H1 (cell line): ENCODE measurements around the gene TAS1R3. TPM values are rescaled to one million over a fixed set of nuclear protein-coding genes. Genes with fewer than 3 reads are reported as not detected.

ENCODE experiments used
- CTCF ChIA-PET: fragments of 300-600 bp; sonication (Branson Sonifier 250); formaldehyde crosslinking; loops from one replicate; lab custom pipeline; 2021; ENCODE audit not compliant: partially characterized antibody; lab: Charles Lee
- POLR2A ChIA-PET: fragments of 300-600 bp; sonication (Branson Sonifier 250); formaldehyde crosslinking; loops from one replicate; lab custom pipeline; 2021; ENCODE audit warnings: inconsistent platforms; ENCODE audit not compliant: partially characterized antibody; lab: Charles Lee
- DNase-seq, 2 experiments: peaks; one replicate each; pipeline versions ENCODE4 v3.0.0 to v3.0.0-alpha.2; 2010 to 2022; ENCODE audit warnings: low spot score in 2 of 2, low read depth in 1 of 2, mixed read lengths in 1 of 2
- FAIRE-seq: peaks from 2 replicates; lab custom pipeline; 2011; peaks lifted over from hg19 to GRCh38; lab: Jason Lieb, UNC
- H2AFZ ChIP-seq: 2 replicates; pipeline ENCODE4 v1.8.1; 2012; ENCODE audit warnings: low read length, inconsistent platforms
- H2AK5ac ChIP-seq: 2 replicates; pipeline ENCODE4 v1.6.1; 2013; ENCODE audit warnings: low read depth, low read length
- H2BK120ac ChIP-seq: replicated peaks from 2 replicates; pipeline ENCODE3; 2013; ENCODE audit warnings: low read depth, low read length, inconsistent platforms
- H2BK12ac ChIP-seq: 2 replicates; pipeline ENCODE4 v1.6.1; 2013; ENCODE audit warnings: low read depth, low read length
- H2BK15ac ChIP-seq: 2 replicates; pipeline ENCODE4 v1.6.1; 2013; ENCODE audit warnings: low read length
- H2BK20ac ChIP-seq: 2 replicates; pipeline ENCODE4 v1.6.1; 2013; ENCODE audit warnings: low read length
- H2BK5ac ChIP-seq: 2 replicates; pipeline ENCODE4 v1.6.1; 2013; ENCODE audit warnings: low read depth, low read length
- H3K14ac ChIP-seq: 2 replicates; pipeline ENCODE4 v1.6.1; 2013; ENCODE audit warnings: inconsistent platforms; ENCODE audit not compliant: insufficient read length
- H3K18ac ChIP-seq: 2 replicates; pipeline ENCODE4 v1.6.1; 2013; ENCODE audit warnings: low read length; ENCODE audit errors: extremely low read depth
- H3K23ac ChIP-seq: 2 replicates; pipeline ENCODE4 v1.6.1; 2013; ENCODE audit warnings: inconsistent platforms; ENCODE audit not compliant: insufficient read length
- H3K23me2 ChIP-seq: 2 replicates; pipeline ENCODE4 v1.6.1; 2013; ENCODE audit warnings: low read depth, low read length
- H3K27ac ChIP-seq: 2 replicates; pipeline ENCODE4 v1.6.1; 2011; ENCODE audit warnings: low read depth, low read length, inconsistent platforms
- H3K27me3 ChIP-seq, 4 experiments: replicated peaks in 1 of 4; 1 replicate in 1 of 4; 2 replicates in 3 of 4; pipeline versions ENCODE4 v1.6.1 to v1.8.1; 2011 to 2013; ENCODE audit warnings: low read length in 3 of 4, mild to moderate bottlenecking in 3 of 4, inconsistent platforms in 2 of 4, mixed read lengths in 2 of 4, moderate library complexity in 1 of 4; ENCODE audit not compliant: control insufficient read depth in 3 of 4, insufficient read depth in 3 of 4; ENCODE audit errors: extremely low read depth in 1 of 4
- H3K36me3 ChIP-seq, 4 experiments: 2 replicates each; pipeline versions ENCODE4 v1.6.1 to v1.8.1; 2011 to 2013; ENCODE audit warnings: mild to moderate bottlenecking in 4 of 4, low read length in 3 of 4, moderate library complexity in 2 of 4, control low read depth in 1 of 4, inconsistent platforms in 1 of 4; ENCODE audit not compliant: insufficient read depth in 4 of 4, control insufficient read depth in 2 of 4
- H3K4ac ChIP-seq: replicated peaks from 2 replicates; pipeline ENCODE3; 2013; ENCODE audit warnings: low read length, low read depth, mixed read lengths, inconsistent platforms; ENCODE audit not compliant: insufficient read length
- H3K4me1 ChIP-seq, 4 experiments: replicated peaks in 1 of 4; 1 replicate in 1 of 4; 2 replicates in 3 of 4; pipeline versions ENCODE4 v1.6.1 to v1.8.1; 2011 to 2013; ENCODE audit warnings: low read length in 3 of 4, inconsistent platforms in 2 of 4, mixed read lengths in 1 of 4; ENCODE audit not compliant: insufficient read depth in 4 of 4, control insufficient read depth in 3 of 4
- H3K4me2 ChIP-seq, 2 experiments: 2 replicates each; pipeline versions ENCODE4 v1.6.1 to v1.8.1; 2011 to 2013; ENCODE audit warnings: low read depth in 2 of 2, low read length in 2 of 2, control low read depth in 1 of 2, inconsistent platforms in 1 of 2, mild to moderate bottlenecking in 1 of 2; ENCODE audit not compliant: insufficient read depth in 1 of 2
- H3K4me3 ChIP-seq, 4 experiments: fragments of 200-600, 300-600 bp in 1 of 4; sonication (generic), shearing (Covaris generic), sonication (Bioruptor Twin) in 1 of 4; 2 replicates each; pipeline versions ENCODE4 v1.5.1 to v1.8.1; 2011 to 2016; ENCODE audit warnings: low read length in 4 of 4, low read depth in 3 of 4, control low read depth in 2 of 4, inconsistent platforms in 2 of 4, mild to moderate bottlenecking in 2 of 4, mixed read lengths in 1 of 4, moderate library complexity in 1 of 4; ENCODE audit not compliant: insufficient read depth in 2 of 4; ENCODE audit errors: extremely low read depth in 1 of 4
- H3K56ac ChIP-seq: replicated peaks from 2 replicates; pipeline ENCODE3; 2013; ENCODE audit warnings: low read depth, mild to moderate bottlenecking, mixed read lengths, low read length, inconsistent platforms; ENCODE audit not compliant: insufficient read length
- H3K79me1 ChIP-seq: 2 replicates; pipeline ENCODE4 v1.6.1; 2013; ENCODE audit warnings: low read depth, low read length, control low read depth
- H3K79me2 ChIP-seq, 2 experiments: 2 replicates each; pipeline versions ENCODE4 v1.6.1 to v1.8.1; 2012 to 2013; ENCODE audit warnings: low read length in 2 of 2, mild to moderate bottlenecking in 2 of 2, inconsistent platforms in 1 of 2; ENCODE audit not compliant: insufficient read depth in 2 of 2, control insufficient read depth in 1 of 2
- H3K9ac ChIP-seq, 4 experiments: replicated peaks in 1 of 4; 1 replicate in 1 of 4; 2 replicates in 3 of 4; pipeline versions ENCODE4 v1.6.1 to v1.8.1; 2011 to 2013; ENCODE audit warnings: low read depth in 3 of 4, low read length in 3 of 4, control low read depth in 2 of 4, mild to moderate bottlenecking in 2 of 4, moderate library complexity in 2 of 4, inconsistent platforms in 1 of 4; ENCODE audit errors: extremely low read depth in 1 of 4
- H3K9me3 ChIP-seq, 2 experiments: 2 replicates each; pipeline versions ENCODE4 v1.6.1 to v1.8.1; 2012 to 2013; ENCODE audit warnings: mild to moderate bottlenecking in 2 of 2, moderate library complexity in 2 of 2, control low read depth in 1 of 2, inconsistent platforms in 1 of 2, low read depth in 1 of 2, low read length in 1 of 2, mixed read lengths in 1 of 2; ENCODE audit not compliant: insufficient read depth in 2 of 2
- H4K20me1 ChIP-seq, 2 experiments: replicated peaks in 1 of 2; 2 replicates each; pipeline versions ENCODE3 to v1.8.1; 2011 to 2013; ENCODE audit warnings: inconsistent platforms in 2 of 2, low read length in 2 of 2, mild to moderate bottlenecking in 1 of 2; ENCODE audit not compliant: insufficient read depth in 2 of 2, control insufficient read depth in 1 of 2
- H4K5ac ChIP-seq: 2 replicates; pipeline ENCODE4 v1.6.1; 2013; ENCODE audit warnings: low read length, low read depth, mixed read lengths, inconsistent platforms; ENCODE audit not compliant: insufficient read length
- H4K8ac ChIP-seq: 2 replicates; pipeline ENCODE4 v1.8.0; 2013; ENCODE audit warnings: mild to moderate bottlenecking, moderate library complexity, low read length, inconsistent platforms; ENCODE audit not compliant: insufficient read depth; ENCODE audit errors: extremely low read depth
- H4K91ac ChIP-seq: replicated peaks from 2 replicates; pipeline ENCODE3; 2013; ENCODE audit warnings: low read length, mixed read lengths, inconsistent platforms; ENCODE audit not compliant: insufficient read length
- ASH2L ChIP-seq: fragments of 200-600, 300-600 bp; sonication (generic); IDR thresholded peaks from one replicate; pipeline ENCODE4 v1.7.1; 2017; ENCODE audit warnings: low read length
- BACH1 ChIP-seq: IDR thresholded peaks from 2 replicates; pipeline ENCODE4 v1.6.1; 2012; ENCODE audit warnings: low read length, improper control_type of control experiment
- CREB1 ChIP-seq: IDR thresholded peaks from 2 replicates; pipeline ENCODE4 v1.6.1; 2012; ENCODE audit warnings: inconsistent platforms
- EZH2 ChIP-seq: fragments of 200-600 bp; sonication (generic); IDR thresholded peaks from 2 replicates; pipeline ENCODE4 v1.7.1; 2012; ENCODE audit warnings: low read depth, mild to moderate bottlenecking, moderate library complexity, low read length, inconsistent platforms; ENCODE audit not compliant: severe bottlenecking
- TCF12 ChIP-seq: IDR thresholded peaks from 2 replicates; pipeline ENCODE4 v1.6.1; 2011; ENCODE audit warnings: low read depth, mild to moderate bottlenecking, low read length
- WGBS, 2 experiments: shearing (Covaris generic) in 1 of 2; methylation state at CpG; one replicate each; pipeline versions ENCODE4 v1.1.6 to v1.1.7; 2013 to 2015; ENCODE audit warnings: low lambda C conversion rate in 2 of 2, mixed read lengths in 2 of 2, inconsistent platforms in 1 of 2, low coverage in 1 of 2, missing lambda C conversion rate in 1 of 2; ENCODE audit not compliant: insufficient replicate concordance in 2 of 2, insufficient coverage in 1 of 2, insufficient read length in 1 of 2; ENCODE audit errors: extremely low coverage in 1 of 2, missing lambda C conversion rate in 1 of 2; 5-methylcytosine and 5-hydroxymethylcytosine counted together
- polyA plus RNA-seq, 7 experiments: library from polyadenylated mRNA; depleted of rRNA in 3 of 7; stranded (reverse) in 5 of 7; unstranded in 2 of 7; fragments of >200 nt in 5 of 7; fragments of 200-250 nt in 2 of 7; gene quantifications; 1 replicate in 5 of 7; 2 replicates in 1 of 7; 4 replicates in 1 of 7; pipeline versions ENCODE4 v1.2.1 to v1.2.3, GENCODE V29; 2011 to 2013; ENCODE audit warnings: missing spikeins in 2 of 7, mixed read lengths in 2 of 7
- total RNA-seq: library from RNA; stranded (reverse); fragmentation: NEBNext Ultra II Directional; extraction: Animal tissue kit (Norgen Biotek cat#: 25700); gene quantifications from 2 replicates; pipeline ENCODE4 v1.2.1, GENCODE V29; 2021

The TAS1R3 gene
- total and polyA plus RNA-seq, 2 of the 8 experiments (the other 6 are each of a cell fraction or from before 2014, with no cell fraction given): 0.03 to 0.19 TPM

- Histone ChIP-seq H4K8ac (no peak overlapping the region), H3K18ac (no peak overlapping the region), H3K4me3 (no peak overlapping the region), H3K56ac (no peak overlapping the region), H2BK120ac (no peak overlapping the region), H2BK12ac (no peak overlapping the region), H3K4me1 (peaks cover 0 to 8% (median 0%) of the 10 kb centered on the region in 4 experiments; a peak in 2 of 7 replicates), H3K36me3 (peaks cover 0 to 7% (median 0%) of the 10 kb centered on the region in 4 experiments; a peak in 1 of 8 replicates), H3K79me1 (no peaks in the 10 kb centered on the region), H3K23me2 (no peaks in the 10 kb centered on the region), H4K91ac (no peak overlapping the region), H3K4ac (no peak overlapping the region), H2AK5ac (peak overlapping the region; percentile 24; the same call in 1 of the 2 replicates), H3K9ac (no peak overlapping the region), H3K9me3 (peaks cover 0 to 2% of the 10 kb centered on the region in 2 experiments; a peak in 1 of 4 replicates), H3K14ac (no peak overlapping the region), H2BK20ac (no peak overlapping the region), H3K27ac (no peak overlapping the region), H3K79me2 (no peaks in the 10 kb centered on the region), H3K23ac (no peak overlapping the region), H3K4me2 (no peak overlapping the region), H4K20me1 (peaks cover 2 to 6% of the 10 kb centered on the region in 2 experiments), H2AFZ (no peak overlapping the region), H4K5ac (no peak overlapping the region), H3K27me3 (peaks cover 0 to 3% (median 0%) of the 10 kb centered on the region in 4 experiments; a peak in 1 of 7 replicates), H2BK5ac (no peak overlapping the region), H2BK15ac (no peak overlapping the region)
- TF ChIP-seq CREB1: no peak
- TF ChIP-seq BACH1: no peak
- TF ChIP-seq TCF12: no peak
- TF ChIP-seq EZH2: no peak
- TF ChIP-seq ASH2L: no peak
- no peak for DNase-seq
- CTCF ChIA-PET: interaction anchor here (1.2 to 3.4 kb wide), 8 partner anchors 12 to 210 kb away, joined by 3 to 38 read pairs (median 4); partner anchors contain the start of genes ACAP3, SCNN1D and TTLL10
- POLR2A ChIA-PET: interaction anchor here (2.3 kb wide), 1 partner anchor 19 kb away, joined by 9 read pairs; the partner anchor contains the start of gene UBE2J2
- 91% methylated on average over 6 of the region's 18 CpGs; no CpG with 5 or more reads in 1 of the 2 experiments for WGBS, 2 experiments
- no peak for FAIRE-seq
These were observed 38.2 kb upstream of the TAS1R3 start for GRCh38 chr1:1292851-1293250.
